Muscle of leg (tissue), 11 donors: Measurements from ENCODE around the gene VAT1L. TPM values are rescaled to one million over a fixed set of nuclear protein-coding genes. Genes with fewer than 3 reads are reported as not detected.
"Not testable (repeated sequence)": the region's sequence is repeated elsewhere in the genome, so short reads cannot be mapped to it uniquely, and the experiment has no call there.

Source experiments
- DNase-seq: peaks from one replicate; pipeline ENCODE4 v3.0.0; 2013
- H3K27ac ChIP-seq: one replicate; pipeline ENCODE4 v1.5.1; 2013; ENCODE audit warnings: mild to moderate bottlenecking, low read length, control low read depth
- H3K27me3 ChIP-seq: one replicate; pipeline ENCODE4 v1.6.1; 2013; ENCODE audit warnings: low read length; ENCODE audit not compliant: control insufficient read depth, insufficient read depth
- H3K36me3 ChIP-seq: one replicate; pipeline ENCODE4 v1.6.1; 2013; ENCODE audit warnings: low read length; ENCODE audit not compliant: control insufficient read depth, insufficient read depth
- H3K4me1 ChIP-seq: one replicate; pipeline ENCODE4 v1.6.1; 2013; ENCODE audit warnings: low read length; ENCODE audit not compliant: control insufficient read depth, insufficient read depth
- H3K4me3 ChIP-seq: one replicate; pipeline ENCODE4 v1.5.1; 2013; ENCODE audit warnings: low read length, control low read depth
- H3K9me3 ChIP-seq: replicated peaks from 2 replicates; pipeline ENCODE4 v1.6.1; 2013; ENCODE audit warnings: low read depth, low read length; ENCODE audit not compliant: control insufficient read depth
- WGBS: methylation state at CpG from one replicate; pipeline ENCODE4 v1.1.5; 2013; ENCODE audit warnings: missing lambda C conversion rate; ENCODE audit not compliant: insufficient coverage; 5-methylcytosine and 5-hydroxymethylcytosine counted together
- polyA plus RNA-seq, 8 donors: library from polyadenylated mRNA; unstranded; fragments of 120-200 nt; gene quantifications; one replicate each; pipeline versions ENCODE4 v1.2.1 to v1.2.3, GENCODE V29; 2013; ENCODE audit warnings: inconsistent platforms in 1 of 8, low replicate concordance in 1 of 8; ENCODE audit not compliant: insufficient read length in 8 of 8, insufficient read depth in 1 of 8
- total RNA-seq: library from RNA; stranded (reverse); fragments of 120-200 nt; gene quantifications from one replicate; pipeline ENCODE4 v1.2.4, GENCODE V29; 2013

Gene VAT1L
- total and polyA plus RNA-seq, 9 donors = 1.1 to 8.1 (median 2.7) TPM

DNA sequence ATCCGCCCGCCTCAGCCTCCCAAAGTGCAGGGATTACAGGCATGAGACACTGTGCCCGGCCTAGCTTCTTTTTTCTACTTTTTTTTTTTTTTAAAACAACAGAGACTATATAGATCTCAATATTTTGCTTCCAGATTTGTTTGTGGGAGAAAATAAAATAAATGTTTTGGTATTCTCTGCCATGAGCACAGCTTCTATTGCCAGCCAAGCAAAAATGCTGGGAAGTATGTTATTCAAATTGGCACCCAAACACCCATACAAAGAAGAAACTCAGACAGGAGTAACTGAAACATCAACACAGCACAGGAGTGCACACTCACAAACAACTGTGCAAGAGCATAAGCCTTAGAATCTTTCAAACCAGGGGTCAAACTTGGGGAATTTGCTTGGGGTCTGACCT is 196.7 kb downstream of the VAT1L start:
- H3K36me3 ChIP-seq = no peaks in the 10 kb centered on the region
- no peaks in the 10 kb centered on the region for H3K27me3 ChIP-seq
- no peaks in the 10 kb centered on the region for H3K4me1 ChIP-seq
- no peak overlapping the region for H3K27ac ChIP-seq
- no peaks in the 10 kb centered on the region for H3K9me3 ChIP-seq
- no peak for DNase-seq
- no CpG with 5 or more reads among the region's 3 CpGs for WGBS
- no peak overlapping the region for H3K4me3 ChIP-seq

DNA sequence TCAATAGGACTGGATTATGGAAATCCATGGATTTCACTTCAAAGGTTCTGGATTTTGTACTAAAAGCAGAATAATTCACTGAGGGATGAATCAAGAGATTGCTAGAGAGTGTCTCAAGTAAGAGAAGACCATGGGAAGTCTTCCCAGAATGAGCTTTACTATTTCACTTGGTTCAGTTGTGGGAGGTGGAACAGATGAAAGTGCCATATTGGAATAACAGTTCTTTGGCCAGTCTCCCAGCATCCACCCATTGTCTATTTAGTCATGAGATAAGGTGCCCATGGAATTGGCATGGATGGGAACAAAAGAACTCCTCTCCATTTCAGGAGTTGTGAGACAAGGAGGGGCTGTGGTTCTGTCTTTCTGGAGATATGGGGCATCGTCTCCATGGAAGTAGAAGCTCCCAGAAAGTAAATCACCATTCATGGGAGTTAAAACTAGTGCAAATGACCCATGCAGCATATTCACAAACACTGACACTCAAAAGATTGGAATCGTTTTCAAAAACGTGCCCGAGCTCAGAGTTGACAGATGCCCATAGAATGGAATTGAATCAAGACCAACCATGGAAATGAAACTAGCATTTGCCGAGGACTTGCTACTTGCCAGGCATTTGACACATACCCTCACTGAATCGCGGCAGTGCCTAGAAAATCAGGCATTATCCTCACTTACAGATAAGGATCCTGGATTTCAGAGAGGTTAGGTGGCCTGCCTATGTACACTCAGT is 197.8 kb downstream of the VAT1L start:
- DNase-seq = no peak
- Histone ChIP-seq H3K4me1 (no peaks in the 10 kb centered on the region), H3K27ac (no peak overlapping the region), H3K27me3 (no peaks in the 10 kb centered on the region), H3K36me3 (no peaks in the 10 kb centered on the region), H3K9me3 (no peaks in the 10 kb centered on the region), H3K4me3 (no peak overlapping the region)
- WGBS = 94% methylated on average over 3 of the region's 7 CpGs

DNA sequence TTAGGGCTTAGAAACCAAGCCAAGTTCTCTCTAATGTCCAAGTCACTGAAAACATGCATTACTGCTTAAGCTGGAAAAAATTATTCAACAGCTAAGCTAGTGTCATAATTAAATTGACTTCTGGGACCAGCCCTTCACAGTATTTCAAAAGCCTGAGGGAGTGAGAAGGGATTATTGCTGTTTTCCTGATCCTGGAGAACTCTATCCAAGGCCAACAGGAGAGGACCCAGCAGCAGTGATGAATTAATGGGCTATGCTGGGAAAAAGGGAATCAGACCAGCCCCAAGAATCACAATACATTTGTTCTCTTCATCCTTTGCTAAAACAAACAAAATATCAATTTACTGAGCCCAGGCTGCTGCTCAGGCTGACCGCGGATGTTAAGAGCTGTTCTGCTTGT is 199.4 kb downstream of the VAT1L start:
- H3K27me3 ChIP-seq = no peaks in the 10 kb centered on the region
- H3K4me3 ChIP-seq = no peak overlapping the region
- no peaks in the 10 kb centered on the region for H3K4me1 ChIP-seq
- peak overlapping the region; percentile 47 for H3K27ac ChIP-seq
- H3K9me3 ChIP-seq = no peaks in the 10 kb centered on the region
- DNase-seq = peak; percentile 91
- H3K36me3 ChIP-seq = no peaks in the 10 kb centered on the region
- no CpG with 5 or more reads among the region's 2 CpGs for WGBS

DNA sequence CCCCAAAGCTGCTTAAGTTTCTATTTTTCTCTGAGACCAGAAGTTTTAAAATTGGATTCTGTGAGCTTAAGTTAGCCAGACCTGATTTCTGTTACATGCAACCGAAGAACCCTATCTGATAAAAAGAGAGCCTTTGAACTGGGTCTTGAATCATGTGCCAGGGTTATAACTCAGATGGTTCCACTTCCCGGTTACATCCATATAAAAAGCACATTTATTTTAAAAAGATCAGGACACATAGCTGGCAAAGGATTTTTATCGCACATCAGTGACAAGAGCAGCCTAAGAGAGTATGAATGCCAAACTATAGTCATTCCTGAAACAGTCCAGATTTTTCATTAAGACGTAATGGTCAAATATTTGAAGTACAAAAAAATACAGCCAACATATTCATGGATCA is 201.5 kb downstream of the VAT1L start:
- H3K27me3 ChIP-seq = no peaks in the 10 kb centered on the region
- no CpG with 5 or more reads among the region's 4 CpGs for WGBS
- peak; percentile 33 for DNase-seq
- H3K4me3 ChIP-seq = no peak overlapping the region
- no peaks in the 10 kb centered on the region for H3K36me3 ChIP-seq
- H3K4me1 ChIP-seq = peaks cover 2% of the 10 kb centered on the region
- no peak overlapping the region for H3K27ac ChIP-seq
- H3K9me3 ChIP-seq = no peaks in the 10 kb centered on the region

DNA sequence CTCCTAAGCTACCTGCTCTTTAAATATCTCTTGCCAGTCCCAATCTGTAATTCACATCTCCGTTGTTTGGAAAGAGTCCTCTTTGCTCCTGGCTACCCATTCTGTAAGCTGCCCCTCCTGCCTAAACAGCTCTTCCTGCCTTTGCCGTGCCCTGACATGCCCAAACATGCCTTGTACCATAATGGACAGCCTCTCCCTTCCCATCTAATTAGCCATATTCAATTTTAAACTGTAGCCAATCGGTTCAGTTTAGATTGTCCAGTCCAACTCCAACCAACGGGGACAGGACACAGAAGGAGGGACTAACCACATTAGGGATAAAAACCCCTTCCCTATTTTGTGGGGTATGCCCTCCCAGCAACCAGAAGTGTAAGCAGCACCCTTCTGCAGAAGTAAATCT is 203.3 kb downstream of the VAT1L start:
- WGBS = 82% methylated on average over 2 of the region's 4 CpGs
- Histone ChIP-seq H3K36me3 (no peaks in the 10 kb centered on the region), H3K27ac (no peak overlapping the region), H3K4me3 (no peak overlapping the region), H3K4me1 (peaks cover 2% of the 10 kb centered on the region), H3K9me3 (peaks cover 8% of the 10 kb centered on the region), H3K27me3 (no peaks in the 10 kb centered on the region)
- DNase-seq = no peak

DNA sequence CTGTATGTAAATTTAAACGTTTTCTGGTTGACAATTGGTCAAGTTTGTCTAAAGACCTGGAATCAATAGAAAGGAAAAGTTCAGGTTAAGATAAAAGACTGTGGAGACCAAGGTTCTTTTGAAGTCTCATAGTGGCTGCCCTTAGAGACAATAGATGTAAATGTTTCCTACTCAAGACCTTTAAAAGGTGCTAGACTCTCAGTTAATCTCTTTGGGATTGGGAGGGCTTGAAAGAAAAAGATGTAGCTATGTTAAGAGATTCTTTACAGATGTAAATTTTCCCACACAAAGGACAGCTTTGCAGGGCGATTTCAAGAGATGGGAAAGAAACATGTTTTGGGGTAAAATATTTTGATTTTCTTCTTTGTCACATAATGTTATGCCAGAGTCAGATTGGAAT is 204.0 kb downstream of the VAT1L start:
- 14% methylated on average over 1 of the region's 2 CpGs for WGBS
- H3K9me3 ChIP-seq, DNase-seq, H3K4me1 ChIP-seq, H3K27me3 ChIP-seq, H3K4me3 ChIP-seq, H3K27ac ChIP-seq, H3K36me3 ChIP-seq: not testable (repeated sequence)

DNA sequence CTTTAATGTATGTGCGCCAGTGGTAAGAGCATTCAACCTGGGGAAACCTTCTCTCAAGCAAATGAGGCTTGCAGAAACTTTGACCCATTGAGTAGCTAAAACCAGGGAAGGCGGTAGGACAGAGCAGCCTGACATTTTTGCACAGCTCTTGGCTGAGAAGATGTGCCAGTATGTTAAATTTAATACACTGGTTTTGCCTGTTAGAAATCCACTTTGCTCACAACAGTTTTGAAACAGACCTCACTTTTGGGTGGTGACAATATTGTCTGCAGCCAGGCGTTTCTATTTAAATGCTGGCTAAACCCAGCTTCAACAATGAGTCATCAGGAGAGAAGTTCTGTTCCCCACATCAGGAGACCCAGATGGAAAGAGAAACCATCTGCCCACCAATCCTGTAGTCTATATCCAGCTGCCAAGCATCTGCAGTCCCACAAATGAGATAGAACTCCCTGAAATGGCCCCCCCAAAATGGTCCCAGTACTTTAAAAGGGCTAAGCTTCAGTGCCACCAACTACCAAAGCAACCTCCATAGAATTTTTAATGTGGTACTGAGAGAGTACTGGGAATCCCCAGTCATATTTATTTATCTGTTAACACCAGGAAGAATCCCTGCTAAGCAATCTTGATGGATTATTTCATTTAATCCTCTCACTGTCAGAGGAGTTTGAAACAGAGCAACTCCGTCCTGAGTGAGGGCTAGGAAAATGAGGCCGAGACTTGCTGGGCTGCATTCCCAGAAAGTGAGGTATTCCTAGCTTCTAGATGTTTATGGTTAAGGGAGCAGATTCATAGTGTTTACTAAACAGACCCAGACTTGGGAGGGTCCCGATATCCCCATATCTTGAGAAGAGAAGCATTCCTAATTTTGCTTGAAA is 205.0 kb downstream of the VAT1L start:
- peak; percentile 92 for DNase-seq
- WGBS = 29% methylated on average over 1 of the region's 6 CpGs
- Histone ChIP-seq H3K4me1 (peaks cover 2% of the 10 kb centered on the region), H3K4me3 (no peak overlapping the region), H3K36me3 (no peaks in the 10 kb centered on the region), H3K27ac (peak overlapping the region; percentile 85), H3K27me3 (no peaks in the 10 kb centered on the region), H3K9me3 (peaks cover 10% of the 10 kb centered on the region)

DNA sequence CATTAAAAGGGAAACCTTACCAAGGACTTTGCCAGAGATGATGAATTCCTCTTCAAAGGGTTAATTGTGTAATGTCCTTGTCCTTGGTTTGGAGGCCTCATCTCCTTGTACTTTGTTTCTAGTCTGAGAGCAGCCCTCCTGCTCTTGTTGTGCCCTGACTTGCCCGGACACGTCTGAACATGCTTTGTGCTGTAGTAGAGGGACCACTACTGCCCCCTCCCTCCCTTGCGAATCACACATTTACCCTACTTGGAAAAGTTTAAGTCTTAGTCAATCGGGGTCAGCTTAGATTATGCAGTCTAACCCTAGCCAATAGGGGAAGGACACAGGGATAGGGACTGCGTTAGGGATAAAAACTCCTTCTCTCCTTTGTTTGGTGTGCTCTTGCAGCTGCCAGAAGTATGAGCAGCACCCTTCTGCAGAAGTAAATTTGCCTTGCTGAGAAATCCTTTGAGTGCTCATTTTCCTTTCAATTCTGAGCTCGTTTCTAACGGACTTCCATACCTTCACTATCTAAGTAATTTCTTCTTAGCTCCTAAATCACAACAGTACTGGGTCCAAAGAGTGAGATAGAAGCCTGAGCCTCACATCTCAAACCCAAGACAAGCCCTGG is 207.6 kb downstream of the VAT1L start:
- no peaks in the 10 kb centered on the region for H3K36me3 ChIP-seq
- H3K27me3 ChIP-seq = no peaks in the 10 kb centered on the region
- H3K9me3 ChIP-seq = peaks cover 10% of the 10 kb centered on the region
- 81% methylated on average over 3 of the region's 7 CpGs for WGBS
- H3K4me3 ChIP-seq = no peak overlapping the region
- H3K27ac ChIP-seq = no peak overlapping the region
- H3K4me1 ChIP-seq = peaks cover 2% of the 10 kb centered on the region
- DNase-seq = no peak

DNA sequence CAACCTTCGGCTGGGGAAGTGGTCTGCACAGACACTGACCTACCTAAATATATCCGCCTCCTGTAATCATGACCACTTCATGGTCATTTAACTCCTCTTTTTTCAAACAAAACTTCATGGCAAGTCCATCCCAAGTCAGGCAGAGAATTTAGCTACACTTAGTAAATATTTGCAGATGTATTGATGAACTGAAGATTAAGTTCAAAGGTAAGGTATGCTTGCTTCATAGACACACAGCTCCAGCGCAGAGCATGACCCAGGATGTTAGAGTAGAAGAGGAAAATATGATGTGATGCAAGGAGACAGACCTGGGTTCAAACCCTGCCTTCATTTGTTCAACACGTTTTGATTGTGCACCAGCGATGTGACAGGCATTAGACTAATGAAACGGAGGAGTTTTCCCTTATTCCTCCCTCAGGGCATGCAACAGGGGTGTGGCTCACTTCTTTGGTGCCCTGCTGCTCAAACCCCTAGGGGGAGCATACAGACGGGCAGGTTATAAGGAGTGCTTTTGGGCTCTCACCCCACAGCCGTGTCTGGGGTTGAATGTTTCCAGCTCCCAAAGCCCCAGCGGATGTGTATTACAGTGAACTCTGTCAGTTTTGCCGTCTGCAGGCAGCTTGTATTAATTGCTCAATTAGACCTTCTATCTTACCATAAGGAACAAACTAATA is 210.1 kb downstream of the VAT1L start:
- no peak overlapping the region for H3K4me3 ChIP-seq
- 81% methylated on average over 3 of the region's 10 CpGs for WGBS
- H3K27ac ChIP-seq = no peak overlapping the region
- no peaks in the 10 kb centered on the region for H3K36me3 ChIP-seq
- H3K27me3 ChIP-seq = no peaks in the 10 kb centered on the region
- H3K4me1 ChIP-seq = no peaks in the 10 kb centered on the region
- peaks cover 10% of the 10 kb centered on the region for H3K9me3 ChIP-seq
- no peak for DNase-seq
